H1 (cell line): ENCODE results near the gene ECI2. TPM values are rescaled to one million over a fixed set of nuclear protein-coding genes. Genes with fewer than 3 reads are reported as not detected.

Experiments
- CTCF ChIA-PET: fragments of 300-600 bp; sonication (Branson Sonifier 250); formaldehyde crosslinking; loops from one replicate; lab custom pipeline; 2021; ENCODE audit not compliant: partially characterized antibody; lab: Charles Lee
- POLR2A ChIA-PET: fragments of 300-600 bp; sonication (Branson Sonifier 250); formaldehyde crosslinking; loops from one replicate; lab custom pipeline; 2021; ENCODE audit warnings: inconsistent platforms; ENCODE audit not compliant: partially characterized antibody; lab: Charles Lee
- DNase-seq, 2 experiments: peaks; one replicate each; pipeline versions ENCODE4 v3.0.0 to v3.0.0-alpha.2; 2010 to 2022; ENCODE audit warnings: low spot score in 2 of 2, low read depth in 1 of 2, mixed read lengths in 1 of 2
- FAIRE-seq: peaks from 2 replicates; lab custom pipeline; 2011; peaks lifted over from hg19 to GRCh38; lab: Jason Lieb, UNC
- H2AFZ ChIP-seq: 2 replicates; pipeline ENCODE4 v1.8.1; 2012; ENCODE audit warnings: low read length, inconsistent platforms
- H2AK5ac ChIP-seq: 2 replicates; pipeline ENCODE4 v1.6.1; 2013; ENCODE audit warnings: low read depth, low read length
- H2BK120ac ChIP-seq: replicated peaks from 2 replicates; pipeline ENCODE3; 2013; ENCODE audit warnings: low read depth, low read length, inconsistent platforms
- H2BK12ac ChIP-seq: 2 replicates; pipeline ENCODE4 v1.6.1; 2013; ENCODE audit warnings: low read depth, low read length
- H2BK15ac ChIP-seq: 2 replicates; pipeline ENCODE4 v1.6.1; 2013; ENCODE audit warnings: low read length
- H2BK20ac ChIP-seq: 2 replicates; pipeline ENCODE4 v1.6.1; 2013; ENCODE audit warnings: low read length
- H2BK5ac ChIP-seq: 2 replicates; pipeline ENCODE4 v1.6.1; 2013; ENCODE audit warnings: low read depth, low read length
- H3K14ac ChIP-seq: 2 replicates; pipeline ENCODE4 v1.6.1; 2013; ENCODE audit warnings: inconsistent platforms; ENCODE audit not compliant: insufficient read length
- H3K18ac ChIP-seq: 2 replicates; pipeline ENCODE4 v1.6.1; 2013; ENCODE audit warnings: low read length; ENCODE audit errors: extremely low read depth
- H3K23ac ChIP-seq: 2 replicates; pipeline ENCODE4 v1.6.1; 2013; ENCODE audit warnings: inconsistent platforms; ENCODE audit not compliant: insufficient read length
- H3K23me2 ChIP-seq: 2 replicates; pipeline ENCODE4 v1.6.1; 2013; ENCODE audit warnings: low read depth, low read length
- H3K27ac ChIP-seq: 2 replicates; pipeline ENCODE4 v1.6.1; 2011; ENCODE audit warnings: low read depth, low read length, inconsistent platforms
- H3K27me3 ChIP-seq, 4 experiments: replicated peaks in 1 of 4; 1 replicate in 1 of 4; 2 replicates in 3 of 4; pipeline versions ENCODE4 v1.6.1 to v1.8.1; 2011 to 2013; ENCODE audit warnings: low read length in 3 of 4, mild to moderate bottlenecking in 3 of 4, inconsistent platforms in 2 of 4, mixed read lengths in 2 of 4, moderate library complexity in 1 of 4; ENCODE audit not compliant: control insufficient read depth in 3 of 4, insufficient read depth in 3 of 4; ENCODE audit errors: extremely low read depth in 1 of 4
- H3K36me3 ChIP-seq, 4 experiments: 2 replicates each; pipeline versions ENCODE4 v1.6.1 to v1.8.1; 2011 to 2013; ENCODE audit warnings: mild to moderate bottlenecking in 4 of 4, low read length in 3 of 4, moderate library complexity in 2 of 4, control low read depth in 1 of 4, inconsistent platforms in 1 of 4; ENCODE audit not compliant: insufficient read depth in 4 of 4, control insufficient read depth in 2 of 4
- H3K4ac ChIP-seq: replicated peaks from 2 replicates; pipeline ENCODE3; 2013; ENCODE audit warnings: low read length, low read depth, mixed read lengths, inconsistent platforms; ENCODE audit not compliant: insufficient read length
- H3K4me1 ChIP-seq, 4 experiments: replicated peaks in 1 of 4; 1 replicate in 1 of 4; 2 replicates in 3 of 4; pipeline versions ENCODE4 v1.6.1 to v1.8.1; 2011 to 2013; ENCODE audit warnings: low read length in 3 of 4, inconsistent platforms in 2 of 4, mixed read lengths in 1 of 4; ENCODE audit not compliant: insufficient read depth in 4 of 4, control insufficient read depth in 3 of 4
- H3K4me2 ChIP-seq, 2 experiments: 2 replicates each; pipeline versions ENCODE4 v1.6.1 to v1.8.1; 2011 to 2013; ENCODE audit warnings: low read depth in 2 of 2, low read length in 2 of 2, control low read depth in 1 of 2, inconsistent platforms in 1 of 2, mild to moderate bottlenecking in 1 of 2; ENCODE audit not compliant: insufficient read depth in 1 of 2
- H3K4me3 ChIP-seq, 4 experiments: fragments of 200-600, 300-600 bp in 1 of 4; sonication (generic), shearing (Covaris generic), sonication (Bioruptor Twin) in 1 of 4; 2 replicates each; pipeline versions ENCODE4 v1.5.1 to v1.8.1; 2011 to 2016; ENCODE audit warnings: low read length in 4 of 4, low read depth in 3 of 4, control low read depth in 2 of 4, inconsistent platforms in 2 of 4, mild to moderate bottlenecking in 2 of 4, mixed read lengths in 1 of 4, moderate library complexity in 1 of 4; ENCODE audit not compliant: insufficient read depth in 2 of 4; ENCODE audit errors: extremely low read depth in 1 of 4
- H3K56ac ChIP-seq: replicated peaks from 2 replicates; pipeline ENCODE3; 2013; ENCODE audit warnings: low read depth, mild to moderate bottlenecking, mixed read lengths, low read length, inconsistent platforms; ENCODE audit not compliant: insufficient read length
- H3K79me1 ChIP-seq: 2 replicates; pipeline ENCODE4 v1.6.1; 2013; ENCODE audit warnings: low read depth, low read length, control low read depth
- H3K79me2 ChIP-seq, 2 experiments: 2 replicates each; pipeline versions ENCODE4 v1.6.1 to v1.8.1; 2012 to 2013; ENCODE audit warnings: low read length in 2 of 2, mild to moderate bottlenecking in 2 of 2, inconsistent platforms in 1 of 2; ENCODE audit not compliant: insufficient read depth in 2 of 2, control insufficient read depth in 1 of 2
- H3K9ac ChIP-seq, 4 experiments: replicated peaks in 1 of 4; 1 replicate in 1 of 4; 2 replicates in 3 of 4; pipeline versions ENCODE4 v1.6.1 to v1.8.1; 2011 to 2013; ENCODE audit warnings: low read depth in 3 of 4, low read length in 3 of 4, control low read depth in 2 of 4, mild to moderate bottlenecking in 2 of 4, moderate library complexity in 2 of 4, inconsistent platforms in 1 of 4; ENCODE audit errors: extremely low read depth in 1 of 4
- H3K9me3 ChIP-seq, 2 experiments: 2 replicates each; pipeline versions ENCODE4 v1.6.1 to v1.8.1; 2012 to 2013; ENCODE audit warnings: mild to moderate bottlenecking in 2 of 2, moderate library complexity in 2 of 2, control low read depth in 1 of 2, inconsistent platforms in 1 of 2, low read depth in 1 of 2, low read length in 1 of 2, mixed read lengths in 1 of 2; ENCODE audit not compliant: insufficient read depth in 2 of 2
- H4K20me1 ChIP-seq, 2 experiments: replicated peaks in 1 of 2; 2 replicates each; pipeline versions ENCODE3 to v1.8.1; 2011 to 2013; ENCODE audit warnings: inconsistent platforms in 2 of 2, low read length in 2 of 2, mild to moderate bottlenecking in 1 of 2; ENCODE audit not compliant: insufficient read depth in 2 of 2, control insufficient read depth in 1 of 2
- H4K5ac ChIP-seq: 2 replicates; pipeline ENCODE4 v1.6.1; 2013; ENCODE audit warnings: low read length, low read depth, mixed read lengths, inconsistent platforms; ENCODE audit not compliant: insufficient read length
- H4K8ac ChIP-seq: 2 replicates; pipeline ENCODE4 v1.8.0; 2013; ENCODE audit warnings: mild to moderate bottlenecking, moderate library complexity, low read length, inconsistent platforms; ENCODE audit not compliant: insufficient read depth; ENCODE audit errors: extremely low read depth
- H4K91ac ChIP-seq: replicated peaks from 2 replicates; pipeline ENCODE3; 2013; ENCODE audit warnings: low read length, mixed read lengths, inconsistent platforms; ENCODE audit not compliant: insufficient read length
- BACH1 ChIP-seq: IDR thresholded peaks from 2 replicates; pipeline ENCODE4 v1.6.1; 2012; ENCODE audit warnings: low read length, improper control_type of control experiment
- CTCF ChIP-seq, 3 experiments: IDR thresholded peaks; 1 replicate in 2 of 3; 2 replicates in 1 of 3; pipeline versions ENCODE4 v1.5.1 to v1.6.1; 2011; ENCODE audit warnings: low read length in 3 of 3, mild to moderate bottlenecking in 3 of 3, inconsistent platforms in 2 of 3, low read depth in 1 of 3, moderate library complexity in 1 of 3; ENCODE audit not compliant: insufficient read depth in 1 of 3; ENCODE audit errors: control extremely low read depth in 1 of 3
- TAF1 ChIP-seq: IDR thresholded peaks from 2 replicates; pipeline ENCODE4 v1.6.1; 2011; ENCODE audit warnings: mild to moderate bottlenecking, low read depth, low read length
- TAF7 ChIP-seq: optimal IDR thresholded peaks from 2 replicates; pipeline ENCODE3; 2011; ENCODE audit warnings: low read depth, mild to moderate bottlenecking, inconsistent platforms, low read length, moderate library complexity, borderline replicate concordance
- WGBS, 2 experiments: shearing (Covaris generic) in 1 of 2; methylation state at CpG; one replicate each; pipeline versions ENCODE4 v1.1.6 to v1.1.7; 2013 to 2015; ENCODE audit warnings: low lambda C conversion rate in 2 of 2, mixed read lengths in 2 of 2, inconsistent platforms in 1 of 2, low coverage in 1 of 2, missing lambda C conversion rate in 1 of 2; ENCODE audit not compliant: insufficient replicate concordance in 2 of 2, insufficient coverage in 1 of 2, insufficient read length in 1 of 2; ENCODE audit errors: extremely low coverage in 1 of 2, missing lambda C conversion rate in 1 of 2; 5-methylcytosine and 5-hydroxymethylcytosine counted together
- polyA plus RNA-seq, 7 experiments: library from polyadenylated mRNA; depleted of rRNA in 3 of 7; stranded (reverse) in 5 of 7; unstranded in 2 of 7; fragments of >200 nt in 5 of 7; fragments of 200-250 nt in 2 of 7; gene quantifications; 1 replicate in 5 of 7; 2 replicates in 1 of 7; 4 replicates in 1 of 7; pipeline versions ENCODE4 v1.2.1 to v1.2.3, GENCODE V29; 2011 to 2013; ENCODE audit warnings: missing spikeins in 2 of 7, mixed read lengths in 2 of 7
- total RNA-seq: library from RNA; stranded (reverse); fragmentation: NEBNext Ultra II Directional; extraction: Animal tissue kit (Norgen Biotek cat#: 25700); gene quantifications from 2 replicates; pipeline ENCODE4 v1.2.1, GENCODE V29; 2021

Gene ECI2
- total and polyA plus RNA-seq, 2 of the 8 experiments (the other 6 are each of a cell fraction or from before 2014, with no cell fraction given): 40.4 to 70.8 TPM

- Histone ChIP-seq H2BK5ac (no peak overlapping the region), H2BK120ac (no peak overlapping the region), H4K5ac (no peak overlapping the region), H4K91ac (no peak overlapping the region), H2BK20ac (no peak overlapping the region), H3K79me2 (no peaks in the 10 kb centered on the region), H3K18ac (no peak overlapping the region), H3K14ac (no peak overlapping the region), H4K20me1 (no peaks in the 10 kb centered on the region), H3K4me2 (no peak overlapping the region), H3K27me3 (no peaks in the 10 kb centered on the region), H3K36me3 (peaks cover 0 to 25% (median 12%) of the 10 kb centered on the region in 4 experiments; a peak in 6 of 8 replicates), H3K23me2 (no peaks in the 10 kb centered on the region), H3K56ac (no peak overlapping the region), H3K23ac (no peak overlapping the region), H4K8ac (no peak overlapping the region), H3K27ac (no peak overlapping the region), H2BK12ac (no peak overlapping the region), H3K79me1 (no peaks in the 10 kb centered on the region), H3K4ac (no peak overlapping the region), H3K4me1 (no peaks in the 10 kb centered on the region), H3K9ac (no peak overlapping the region), H3K4me3 (no peak overlapping the region), H3K9me3 (peaks cover 0 to 4% of the 10 kb centered on the region in 2 experiments; a peak in 1 of 4 replicates), H2BK15ac (no peak overlapping the region), H2AFZ (no peak overlapping the region), H2AK5ac (no peak overlapping the region)
- FAIRE-seq: no peak
- CTCF ChIA-PET: interaction anchor here (0.6 to 2.0 kb wide), 5 partner anchors 19 to 101 kb away, joined by 3 to 7 read pairs (median 4); no protein-coding TSS in a partner anchor
- TF ChIP-seq BACH1 (no peak), TAF1 (no peak), CTCF (IDR thresholded peaks at IDR 0.05; ENCODE audit: control extremely low read depth in 1 of 3, insufficient read depth in 1 of 3, low read depth in 1 of 3, low read length in 3 of 3) (no peak), TAF7 (no peak)
- no peak for DNase-seq
- WGBS, 2 experiments: 95% methylated on average over 3 of the region's 3 CpGs; no CpG with 5 or more reads in 1 of the 2 experiments
- POLR2A ChIA-PET: no interaction called here
Observed at GRCh38 chr6:4112366-4112765, 23.0 kb downstream of the ECI2 start.
